K562 (cell line): ENCODE data around the gene SETD7. TPM values are rescaled to one million over a fixed set of nuclear protein-coding genes. Genes with fewer than 3 reads are reported as not detected.
A peak's percentile ranks its signal among the peaks of the same experiment; 100 is the strongest.

ENCODE experiments used
- ATAC-seq: fragments of 200-7000 bp; cut with Tn5 transposase; 3 replicates; pipeline ENCODE4 v1.9.1; 2020; ENCODE audit warnings: moderate library complexity
- BruUV-seq: library from RNA; stranded (reverse); fragments of 400-500 nt; replicated peaks from 2 replicates; lab custom pipeline; 2021; lab: Mats Ljungman, UMichigan
- CTCF ChIA-PET: fragments of 300-600 bp; formaldehyde crosslinking; extraction: SDS; loops from one replicate; lab custom pipeline; 2021; ENCODE audit warnings: low intra/inter-chr PET ratio; lab: Yijun Ruan, JAX
- POLR2A ChIA-PET: fragments of 300-600, 350-650 bp; sonication (Branson Sonifier 250); formaldehyde crosslinking; extraction: SDS; loops from one replicate; lab custom pipeline; 2021; ENCODE audit warnings: antibody characterized with exemption, inconsistent platforms; lab: Yijun Ruan, JAX
- DNase-seq, 4 experiments: peaks; one replicate each; pipeline versions ENCODE4 v3.0.0 to v3.0.0-alpha.2; 2011 to 2018; ENCODE audit warnings: low spot score in 3 of 4, mixed read lengths in 3 of 4; ENCODE audit errors: extremely low read depth in 1 of 4
- FAIRE-seq: peaks from 2 replicates; lab custom pipeline; 2011; peaks lifted over from hg19 to GRCh38; lab: Jason Lieb, UNC
- H2AFZ ChIP-seq: 2 replicates; pipeline ENCODE4 v1.6.0; 2011; ENCODE audit warnings: low read depth, low read length, control low read depth, inconsistent platforms
- H3K27ac ChIP-seq: fragments of 200-600 bp; 3 replicates; pipeline ENCODE4 v1.8.0; 2011; ENCODE audit warnings: low read depth, mild to moderate bottlenecking, control low read depth, inconsistent platforms, low read length, moderate library complexity, mixed read lengths; ENCODE audit errors: extremely low read depth
- H3K27me3 ChIP-seq, 2 experiments: fragments of 300-600 bp in 1 of 2; 2 replicates in 1 of 2; 3 replicates in 1 of 2; pipeline versions ENCODE4 v1.6.0 to v1.8.0; 2011; ENCODE audit warnings: inconsistent platforms in 2 of 2, low read length in 2 of 2, mild to moderate bottlenecking in 1 of 2, mixed read lengths in 1 of 2, moderate library complexity in 1 of 2; ENCODE audit not compliant: control insufficient read depth in 2 of 2, insufficient read depth in 2 of 2
- H3K36me3 ChIP-seq: fragments of 300-600 bp; 3 replicates; pipeline ENCODE4 v1.8.0; 2011; ENCODE audit warnings: mild to moderate bottlenecking, low read length, inconsistent platforms; ENCODE audit not compliant: control insufficient read depth, insufficient read depth
- H3K4me1 ChIP-seq, 2 experiments: fragments of 200-600 bp in 1 of 2; replicated peaks in 1 of 2; 2 replicates in 1 of 2; 3 replicates in 1 of 2; pipeline versions ENCODE4 v1.5.1 to v1.8.0; 2011; ENCODE audit warnings: inconsistent platforms in 2 of 2, low read length in 2 of 2, mild to moderate bottlenecking in 1 of 2, mixed read lengths in 1 of 2, moderate library complexity in 1 of 2; ENCODE audit not compliant: control insufficient read depth in 2 of 2, insufficient read depth in 2 of 2
- H3K4me2 ChIP-seq: 2 replicates; pipeline ENCODE4 v1.6.1; 2011; ENCODE audit warnings: low read length, control low read depth, inconsistent platforms, mixed read lengths; ENCODE audit not compliant: insufficient read depth
- H3K4me3 ChIP-seq: fragments of 200-600 bp; sonication (generic), shearing (Covaris generic); 2 replicates; pipeline ENCODE4 v1.5.1; 2016; ENCODE audit warnings: control low read depth, inconsistent platforms
- H3K79me2 ChIP-seq: fragments of 200-600 bp; 3 replicates; pipeline ENCODE4 v1.8.0; 2011; ENCODE audit warnings: low read length, inconsistent platforms; ENCODE audit not compliant: control insufficient read depth, insufficient read depth
- H3K9ac ChIP-seq, 2 experiments: 2 replicates each; pipeline versions ENCODE4 v1.6.0 to v1.6.1; 2011; ENCODE audit warnings: low read depth in 2 of 2, low read length in 2 of 2, control low read depth in 1 of 2, inconsistent platforms in 1 of 2, mild to moderate bottlenecking in 1 of 2, mixed read lengths in 1 of 2; ENCODE audit not compliant: insufficient read depth in 1 of 2
- H3K9me1 ChIP-seq: one replicate; pipeline ENCODE4 v1.6.0; 2011; ENCODE audit warnings: inconsistent platforms, mild to moderate bottlenecking, low read length, moderate library complexity; ENCODE audit not compliant: control insufficient read depth, insufficient read depth
- H3K9me3 ChIP-seq: replicated peaks from 2 replicates; pipeline ENCODE4 v1.5.1; 2011; ENCODE audit warnings: low read depth, low read length, inconsistent platforms; ENCODE audit not compliant: control insufficient read depth, insufficient read depth
- H4K20me1 ChIP-seq: replicated peaks from 2 replicates; pipeline ENCODE4 v1.6.1; 2011; ENCODE audit warnings: low read length, inconsistent platforms, mixed read lengths; ENCODE audit not compliant: control insufficient read depth, insufficient read depth
- C11orf30 ChIP-seq: fragments of 450-650 bp; IDR thresholded peaks from 2 replicates; pipeline ENCODE4 v1.6.1; 2016; ENCODE audit warnings: low read depth, mild to moderate bottlenecking
- MAFF ChIP-seq: IDR thresholded peaks from 2 replicates; pipeline ENCODE4 v1.6.1; 2012; ENCODE audit warnings: low read length, improper control_type of control experiment
- MAFG ChIP-seq: fragments of 450-650 bp; conservative IDR thresholded peaks from 2 replicates; pipeline ENCODE4 v1.6.1; 2016; ENCODE audit warnings: missing genetic modification characterization, missing compliant biosample characterization
- MAFK ChIP-seq: IDR thresholded peaks from 2 replicates; pipeline ENCODE4 v1.6.1; 2011; ENCODE audit warnings: low read length, improper control_type of control experiment
- ZNF133 ChIP-seq: fragments of 250-450 bp; sonication (Bioruptor Pico); IDR thresholded peaks from 2 replicates; pipeline ENCODE4 v1.4.0; 2020; ENCODE audit warnings: mild to moderate bottlenecking
- ZNF316 ChIP-seq: fragments of 450-650 bp; IDR thresholded peaks from 2 replicates; pipeline ENCODE4 v1.6.1; 2016
- ZNF644 ChIP-seq: fragments of 200-800 bp; sonication (Bioruptor generic); IDR thresholded peaks from 2 replicates; pipeline ENCODE4 v1.6.1; 2016; ENCODE audit warnings: low read depth, missing genetic modification characterization, missing compliant biosample characterization
- WGBS: fragments of 100-300 bp; shearing (Covaris generic); methylation state at CpG from one replicate; pipeline ENCODE4 v1.1.6; 2016; ENCODE audit warnings: low coverage, mixed read lengths; ENCODE audit not compliant: insufficient coverage; ENCODE audit errors: missing lambda C conversion rate; 5-methylcytosine and 5-hydroxymethylcytosine counted together
- in situ Hi-C: fragments of 300-500 bp; cut with MboI; formaldehyde crosslinking; loops from 4 replicates; pipeline ENCODE4 v1.15.0; 2018; ENCODE audit warnings: inconsistent platforms, mixed read lengths
- intact Hi-C: fragments of 100-400 bp; cut with micrococcal nuclease; formaldehyde crosslinking; loops from 2 replicates; pipeline ENCODE4 v1.14.2; 2022
- polyA plus RNA-seq, 8 experiments: library from polyadenylated mRNA; depleted of rRNA in 4 of 8; stranded (reverse) in 5 of 8; unstranded in 3 of 8; fragments of >200 nt; fragmentation: Nextera tagmentation in 2 of 8; fragmentation: Illumina TruSeq in 1 of 8; extraction: Ambion mirVana in 2 of 8; extraction: Trizol in 1 of 8; gene quantifications; 2 replicates each; pipeline versions ENCODE4 v1.2.1 to v1.2.3, GENCODE V29; 2011 to 2014; ENCODE audit warnings: inconsistent platforms in 1 of 8, missing spikeins in 1 of 8
- total RNA-seq, 7 experiments: library from RNA; depleted of rRNA in 6 of 7; stranded (reverse); fragments of >200 nt in 6 of 7; fragmentation: Illumina TruSeq in 2 of 7; extraction: Trizol in 2 of 7; gene quantifications; 2 replicates each; pipeline versions ENCODE4 v1.2.1 to v1.2.3, GENCODE V29; 2011 to 2021; ENCODE audit warnings: low replicate concordance in 1 of 7

The SETD7 gene
- total and polyA plus RNA-seq, 9 of the 15 experiments (the other 6 are each of a cell fraction or from before 2014, with no cell fraction given) = 0.37 to 2.4 (median 1.7) TPM

DNA sequence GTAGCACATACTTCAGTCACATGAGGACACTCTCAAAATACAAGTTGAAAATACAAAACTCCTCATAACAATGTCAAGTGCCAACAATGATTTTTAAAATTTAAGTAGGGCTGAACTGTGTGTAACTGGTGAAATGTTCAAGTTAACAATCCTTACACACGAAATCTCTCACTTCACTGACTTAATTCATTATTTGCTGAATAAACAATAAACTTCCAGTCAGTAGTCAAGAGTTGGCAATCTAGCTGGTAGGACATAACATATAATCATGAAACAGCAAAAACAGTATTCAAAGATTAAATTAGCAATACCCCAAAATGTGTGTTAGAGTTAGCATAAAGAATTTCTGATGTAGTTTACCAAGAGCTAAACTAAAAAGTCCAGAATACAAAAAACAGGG, 104.0 kb downstream of the SETD7 start:
- Histone ChIP-seq H2AFZ (no peak overlapping the region), H3K36me3 (peaks cover 8% of the 10 kb centered on the region; the same call in 2 of the 3 replicates), H3K9ac (peak overlapping the region in 1 of 2 experiments; percentile 82; a peak in 3 of 4 replicates), H3K4me2 (peak overlapping the region; percentile 92), H3K27me3 (no peaks in the 10 kb centered on the region), H3K9me1 (no peaks in the 10 kb centered on the region), H3K9me3 (no peaks in the 10 kb centered on the region; the same call in 1 of the 2 replicates), H3K4me3 (peak overlapping the region; percentile 53; the same call in 1 of the 2 replicates), H3K4me1 (peaks cover 19 to 26% of the 10 kb centered on the region in 2 experiments), H4K20me1 (no peaks in the 10 kb centered on the region), H3K79me2 (peaks cover 43% of the 10 kb centered on the region), H3K27ac (peak overlapping the region; percentile 88; the same call in 2 of the 3 replicates)
- BruUV-seq = no TSS peak
- in situ Hi-C loops (no loop called here), intact Hi-C loops (loop anchor here (2.0 to 5.0 kb wide), 2 partner anchors 35 to 370 kb away; no protein-coding TSS in a partner anchor)
- ChIA-PET POLR2A (interaction anchor here (0.7 to 2.4 kb wide), 4 partner anchors 8 to 275 kb away, joined by 3 to 10 read pairs (median 3); no protein-coding TSS in a partner anchor), CTCF (no interaction called here)
- DNase-seq = no peak
- WGBS = 50% methylated on average over 1 of the region's 1 CpG
- TF ChIP-seq C11orf30 = peak; percentile 92
- peak; percentile 81 for TF ChIP-seq MAFG
- peak; percentile 97 for TF ChIP-seq ZNF316
- TF ChIP-seq MAFK = peak; percentile 59; the same call in 1 of the 2 replicates
- peak; percentile 79 for TF ChIP-seq MAFF
- no peak for TF ChIP-seq ZNF133 (CRISPR knock-in tag)
- no peak for TF ChIP-seq ZNF644 (tag)
- no peak for ATAC-seq
- peak; percentile 37 for FAIRE-seq
